Measurements from ENCODE around the gene TMEM185A. TPM values are rescaled to one million over a fixed set of nuclear protein-coding genes. Genes with fewer than 3 reads are reported as not detected.

TMEM185A gene
- total and polyA plus RNA-seq, 4 donors: 31.7 to 45.6 (median 38.0) TPM

GRCh38 chrX:149648932-149649331, 17.3 kb upstream of the TMEM185A start:
- no peak for DNase-seq (ENCODE audit: low read depth in 4 of 6, low spot score in 6 of 6)
- H3K27ac ChIP-seq (ENCODE audit: low read depth, low read length): no peak overlapping the region
- no peaks in the 10 kb centered on the region for H3K36me3 ChIP-seq (ENCODE audit: control insufficient read depth, insufficient read depth, low read length)
- no peaks in the 10 kb centered on the region for H3K9me3 ChIP-seq (ENCODE audit: control insufficient read depth, insufficient read depth, low read length)
- WGBS (ENCODE audit: insufficient coverage): 40% methylated on average over 1 of the region's 1 CpG
- H3K4me1 ChIP-seq (ENCODE audit: control insufficient read depth, insufficient read depth, low read length): no peaks in the 10 kb centered on the region
- no peak overlapping the region for H3K4me3 ChIP-seq (ENCODE audit: low read depth, low read length)
- H3K27me3 ChIP-seq (ENCODE audit: control insufficient read depth, insufficient read depth, low read length): no peaks in the 10 kb centered on the region

- 86% methylated on average over 6 of the region's 6 CpGs for WGBS (ENCODE audit: insufficient coverage)
- Histone ChIP-seq H3K27me3 (ENCODE audit: control insufficient read depth, insufficient read depth, low read length) (no peaks in the 10 kb centered on the region), H3K4me1 (ENCODE audit: control insufficient read depth, insufficient read depth, low read length) (no peaks in the 10 kb centered on the region), H3K4me3 (ENCODE audit: low read depth, low read length) (no peak overlapping the region), H3K36me3 (ENCODE audit: control insufficient read depth, insufficient read depth, low read length) (no peaks in the 10 kb centered on the region), H3K9me3 (ENCODE audit: control insufficient read depth, insufficient read depth, low read length) (no peaks in the 10 kb centered on the region), H3K27ac (ENCODE audit: low read depth, low read length) (no peak overlapping the region)
- no peak for DNase-seq (ENCODE audit: low read depth in 4 of 6, low spot score in 6 of 6)
Observed at GRCh38 chrX:149647505-149647904, 15.9 kb upstream of the TMEM185A start.

GRCh38 chrX:149643496-149643895, 11.9 kb upstream of the TMEM185A start:
- H3K4me1 ChIP-seq (ENCODE audit: control insufficient read depth, insufficient read depth, low read length): no peaks in the 10 kb centered on the region
- no peak overlapping the region for H3K27ac ChIP-seq (ENCODE audit: low read depth, low read length)
- no peak overlapping the region for H3K4me3 ChIP-seq (ENCODE audit: low read depth, low read length)
- peak in 1 of 6 donors; percentile 38 for DNase-seq (ENCODE audit: low read depth in 4 of 6, low spot score in 6 of 6)
- no peaks in the 10 kb centered on the region for H3K9me3 ChIP-seq (ENCODE audit: control insufficient read depth, insufficient read depth, low read length)
- no CpG with 5 or more reads among the region's 4 CpGs for WGBS (ENCODE audit: insufficient coverage)
- H3K36me3 ChIP-seq (ENCODE audit: control insufficient read depth, insufficient read depth, low read length): no peaks in the 10 kb centered on the region
- H3K27me3 ChIP-seq (ENCODE audit: control insufficient read depth, insufficient read depth, low read length): no peaks in the 10 kb centered on the region

- no peaks in the 10 kb centered on the region for H3K9me3 ChIP-seq (ENCODE audit: control insufficient read depth, insufficient read depth, low read length)
- DNase-seq (ENCODE audit: low read depth in 4 of 6, low spot score in 6 of 6): no peak
- H3K27me3 ChIP-seq (ENCODE audit: control insufficient read depth, insufficient read depth, low read length): no peaks in the 10 kb centered on the region
- H3K4me1 ChIP-seq (ENCODE audit: control insufficient read depth, insufficient read depth, low read length): no peaks in the 10 kb centered on the region
- no peaks in the 10 kb centered on the region for H3K36me3 ChIP-seq (ENCODE audit: control insufficient read depth, insufficient read depth, low read length)
- H3K4me3 ChIP-seq (ENCODE audit: low read depth, low read length): no peak overlapping the region
- H3K27ac ChIP-seq (ENCODE audit: low read depth, low read length): no peak overlapping the region
- 57% methylated on average over 1 of the region's 2 CpGs for WGBS (ENCODE audit: insufficient coverage)
Observed at GRCh38 chrX:149641835-149642234, 10.2 kb upstream of the TMEM185A start.

- no peaks in the 10 kb centered on the region for H3K36me3 ChIP-seq (ENCODE audit: control insufficient read depth, insufficient read depth, low read length)
- DNase-seq (ENCODE audit: low read depth in 4 of 6, low spot score in 6 of 6): no peak
- no peaks in the 10 kb centered on the region for H3K27me3 ChIP-seq (ENCODE audit: control insufficient read depth, insufficient read depth, low read length)
- WGBS (ENCODE audit: insufficient coverage): no CpG with 5 or more reads among the region's 3 CpGs
- no peak overlapping the region for H3K27ac ChIP-seq (ENCODE audit: low read depth, low read length)
- no peaks in the 10 kb centered on the region for H3K9me3 ChIP-seq (ENCODE audit: control insufficient read depth, insufficient read depth, low read length)
- H3K4me1 ChIP-seq (ENCODE audit: control insufficient read depth, insufficient read depth, low read length): no peaks in the 10 kb centered on the region
- no peak overlapping the region for H3K4me3 ChIP-seq (ENCODE audit: low read depth, low read length)
Observed at GRCh38 chrX:149641432-149641831, 9.8 kb upstream of the TMEM185A start.

- no peaks in the 10 kb centered on the region for H3K36me3 ChIP-seq (ENCODE audit: control insufficient read depth, insufficient read depth, low read length)
- no peak for DNase-seq (ENCODE audit: low read depth in 4 of 6, low spot score in 6 of 6)
- no peaks in the 10 kb centered on the region for H3K27me3 ChIP-seq (ENCODE audit: control insufficient read depth, insufficient read depth, low read length)
- no peak overlapping the region for H3K4me3 ChIP-seq (ENCODE audit: low read depth, low read length)
- H3K4me1 ChIP-seq (ENCODE audit: control insufficient read depth, insufficient read depth, low read length): no peaks in the 10 kb centered on the region
- no peaks in the 10 kb centered on the region for H3K9me3 ChIP-seq (ENCODE audit: control insufficient read depth, insufficient read depth, low read length)
- WGBS (ENCODE audit: insufficient coverage): 73% methylated on average over 3 of the region's 3 CpGs
- no peak overlapping the region for H3K27ac ChIP-seq (ENCODE audit: low read depth, low read length)
Observed at GRCh38 chrX:149639568-149639967, 8.0 kb upstream of the TMEM185A start.

GRCh38 chrX:149638860-149639259, 7.3 kb upstream of the TMEM185A start:
- H3K27me3 ChIP-seq (ENCODE audit: control insufficient read depth, insufficient read depth, low read length): no peaks in the 10 kb centered on the region
- no peak for DNase-seq (ENCODE audit: low read depth in 4 of 6, low spot score in 6 of 6)
- H3K27ac ChIP-seq (ENCODE audit: low read depth, low read length): no peak overlapping the region

GRCh38 chrX:149633511-149633910, 1.9 kb upstream of the TMEM185A start:
- no peak overlapping the region for H3K4me3 ChIP-seq (ENCODE audit: low read depth, low read length)
- H3K27me3 ChIP-seq (ENCODE audit: control insufficient read depth, insufficient read depth, low read length): no peaks in the 10 kb centered on the region
- no peaks in the 10 kb centered on the region for H3K4me1 ChIP-seq (ENCODE audit: control insufficient read depth, insufficient read depth, low read length)
- H3K36me3 ChIP-seq (ENCODE audit: control insufficient read depth, insufficient read depth, low read length): no peaks in the 10 kb centered on the region
- H3K9me3 ChIP-seq (ENCODE audit: control insufficient read depth, insufficient read depth, low read length): no peaks in the 10 kb centered on the region
- DNase-seq (ENCODE audit: low read depth in 4 of 6, low spot score in 6 of 6): no peak
- no peak overlapping the region for H3K27ac ChIP-seq (ENCODE audit: low read depth, low read length)

More at GRCh38 chrX:149638860-149639259, 7.3 kb upstream of the TMEM185A start:
- no peaks in the 10 kb centered on the region for H3K4me1 ChIP-seq (ENCODE audit: control insufficient read depth, insufficient read depth, low read length)
- H3K36me3 ChIP-seq (ENCODE audit: control insufficient read depth, insufficient read depth, low read length): no peaks in the 10 kb centered on the region
- H3K9me3 ChIP-seq (ENCODE audit: control insufficient read depth, insufficient read depth, low read length): no peaks in the 10 kb centered on the region
- H3K4me3 ChIP-seq (ENCODE audit: low read depth, low read length): no peak overlapping the region

- WGBS (ENCODE audit: insufficient coverage): 32% methylated on average over 15 of the region's 16 CpGs
- DNase-seq (ENCODE audit: low read depth in 4 of 6, low spot score in 6 of 6): peak in 4 of 6 donors; percentile 4 to 41 (median 20)
- Histone ChIP-seq H3K9me3 (ENCODE audit: control insufficient read depth, insufficient read depth, low read length) (no peaks in the 10 kb centered on the region), H3K36me3 (ENCODE audit: control insufficient read depth, insufficient read depth, low read length) (no peaks in the 10 kb centered on the region), H3K27me3 (ENCODE audit: control insufficient read depth, insufficient read depth, low read length) (no peaks in the 10 kb centered on the region), H3K27ac (ENCODE audit: low read depth, low read length) (peak overlapping the region; percentile 22), H3K4me3 (ENCODE audit: low read depth, low read length) (peak overlapping the region; percentile 54), H3K4me1 (ENCODE audit: control insufficient read depth, insufficient read depth, low read length) (no peaks in the 10 kb centered on the region)
Observed at GRCh38 chrX:149630681-149631233, 835 bp downstream of the TMEM185A start.

GRCh38 chrX:149629730-149630387, 1.7 kb downstream of the TMEM185A start:
- H3K9me3 ChIP-seq (ENCODE audit: control insufficient read depth, insufficient read depth, low read length): no peaks in the 10 kb centered on the region
- H3K27me3 ChIP-seq (ENCODE audit: control insufficient read depth, insufficient read depth, low read length): no peaks in the 10 kb centered on the region
- WGBS (ENCODE audit: insufficient coverage): 64% methylated on average over 3 of the region's 5 CpGs
- no peak overlapping the region for H3K4me3 ChIP-seq (ENCODE audit: low read depth, low read length)
- no peak overlapping the region for H3K27ac ChIP-seq (ENCODE audit: low read depth, low read length)
- no peaks in the 10 kb centered on the region for H3K36me3 ChIP-seq (ENCODE audit: control insufficient read depth, insufficient read depth, low read length)
- H3K4me1 ChIP-seq (ENCODE audit: control insufficient read depth, insufficient read depth, low read length): no peaks in the 10 kb centered on the region
- DNase-seq (ENCODE audit: low read depth in 4 of 6, low spot score in 6 of 6): no peak
